ENCODE data around the gene GRAP2. TPM values are rescaled to one million over a fixed set of nuclear protein-coding genes. Genes with fewer than 3 reads are reported as not detected.
A peak's percentile ranks its signal among the peaks of the same experiment; 100 is the strongest.

Gene GRAP2
- total RNA-seq, 1 donor from 2014 or later: not detected

GRCh38 chr22:39999144-39999757 is 98.4 kb downstream of the GRAP2 start:
- Histone ChIP-seq H3K4me3 (ENCODE audit: low read depth, low read length) (no peak overlapping the region), H3K36me3 (ENCODE audit: control insufficient read depth, insufficient read depth, low read length) (peaks cover 17% of the 10 kb centered on the region), H3K27me3 (ENCODE audit: control insufficient read depth, insufficient read depth, low read length) (no peaks in the 10 kb centered on the region)
- DNase-seq (ENCODE audit: low read depth): peak; percentile 70
- FAIRE-seq: peak; percentile 83
- TF ChIP-seq CTCF (IDR thresholded peaks at IDR 0.05; ENCODE audit: insufficient read depth, low read length, severe bottlenecking): peak; percentile 14

- peaks cover 17% of the 10 kb centered on the region for H3K36me3 ChIP-seq (ENCODE audit: control insufficient read depth, insufficient read depth, low read length)
- TF ChIP-seq CTCF (IDR thresholded peaks at IDR 0.05; ENCODE audit: insufficient read depth, low read length, severe bottlenecking): no peak
- no peaks in the 10 kb centered on the region for H3K27me3 ChIP-seq (ENCODE audit: control insufficient read depth, insufficient read depth, low read length)
- DNase-seq (ENCODE audit: low read depth): no peak
- peak; percentile 66 for FAIRE-seq
- no peak overlapping the region for H3K4me3 ChIP-seq (ENCODE audit: low read depth, low read length)
These were observed 99.3 kb downstream of the GRAP2 start for GRCh38 chr22:40000171-40000570.

DNA sequence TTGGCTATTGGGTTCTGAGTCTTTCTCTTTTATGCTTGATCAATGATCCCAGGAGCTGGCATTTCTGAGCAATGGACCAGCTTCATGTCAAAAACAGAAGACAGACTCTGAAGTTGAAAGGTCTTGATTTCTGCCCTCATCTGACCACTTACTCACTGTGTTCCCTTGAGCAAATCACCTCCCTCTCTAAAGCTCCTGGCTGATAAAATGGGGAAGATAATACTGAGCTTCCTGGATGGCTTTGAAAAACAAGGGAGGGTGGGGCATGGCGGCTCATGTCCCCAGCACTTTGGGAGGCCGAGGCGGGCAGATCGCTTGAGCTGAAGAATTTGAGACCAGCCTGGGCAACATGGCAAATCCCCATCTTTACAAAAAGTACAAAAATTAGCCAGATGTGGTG is 100.2 kb downstream of the GRAP2 start:
- Histone ChIP-seq H3K36me3 (ENCODE audit: control insufficient read depth, insufficient read depth, low read length) (peaks cover 17% of the 10 kb centered on the region), H3K4me3 (ENCODE audit: low read depth, low read length) (no peak overlapping the region), H3K27me3 (ENCODE audit: control insufficient read depth, insufficient read depth, low read length) (no peaks in the 10 kb centered on the region)
- TF ChIP-seq CTCF (IDR thresholded peaks at IDR 0.05; ENCODE audit: insufficient read depth, low read length, severe bottlenecking): no peak
- DNase-seq (ENCODE audit: low read depth): no peak
- no peak for FAIRE-seq

DNA sequence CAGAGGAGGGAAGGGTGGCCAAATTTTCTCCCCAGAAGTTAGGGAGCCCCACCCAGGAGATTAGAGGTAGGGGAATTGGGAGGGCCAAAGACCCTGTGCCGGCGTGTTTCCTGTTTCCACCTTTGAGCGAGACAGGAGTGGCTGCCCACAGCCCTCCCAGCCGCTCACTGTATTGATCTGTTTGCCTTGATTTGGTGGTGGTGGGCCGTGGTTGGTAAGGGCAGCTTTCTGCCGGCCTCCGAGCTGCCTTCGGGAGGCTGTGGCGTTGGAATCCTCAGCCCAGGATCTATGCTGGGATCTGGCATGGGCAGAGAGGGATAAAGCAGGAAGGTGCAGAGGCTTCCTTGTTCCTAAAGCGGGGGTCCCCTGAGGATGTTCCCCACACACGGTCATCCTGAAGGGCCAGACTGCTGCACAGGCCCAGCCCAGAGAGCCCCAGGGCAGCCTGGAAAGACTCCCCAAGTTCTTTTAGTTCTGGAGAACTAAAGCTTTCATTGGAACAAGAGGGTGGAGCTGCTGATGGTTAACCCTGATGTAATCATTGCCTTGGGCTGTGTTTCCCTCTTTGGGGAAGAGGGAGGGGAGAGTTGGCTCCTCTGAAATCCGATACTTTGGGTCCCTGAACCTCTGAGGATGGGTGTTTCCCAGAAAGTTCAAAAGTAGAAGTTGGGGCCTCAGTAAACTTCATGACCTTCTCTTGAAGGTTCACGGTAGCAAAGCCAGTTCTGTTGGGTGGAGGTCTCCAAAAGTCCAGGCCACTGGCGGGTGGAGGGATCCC is 101.1 kb downstream of the GRAP2 start:
- no peak overlapping the region for H3K4me3 ChIP-seq (ENCODE audit: low read depth, low read length)
- DNase-seq (ENCODE audit: low read depth) (no peak), FAIRE-seq (no peak)
- H3K36me3 ChIP-seq (ENCODE audit: control insufficient read depth, insufficient read depth, low read length): peaks cover 18% of the 10 kb centered on the region
- TF ChIP-seq CTCF (IDR thresholded peaks at IDR 0.05; ENCODE audit: insufficient read depth, low read length, severe bottlenecking): no peak
- no peaks in the 10 kb centered on the region for H3K27me3 ChIP-seq (ENCODE audit: control insufficient read depth, insufficient read depth, low read length)

- Histone ChIP-seq H3K27me3 (ENCODE audit: control insufficient read depth, insufficient read depth, low read length) (no peaks in the 10 kb centered on the region), H3K36me3 (ENCODE audit: control insufficient read depth, insufficient read depth, low read length) (peaks cover 15% of the 10 kb centered on the region), H3K4me3 (ENCODE audit: low read depth, low read length) (no peak overlapping the region)
- TF ChIP-seq CTCF (IDR thresholded peaks at IDR 0.05; ENCODE audit: insufficient read depth, low read length, severe bottlenecking): no peak
- no peak for DNase-seq (ENCODE audit: low read depth)
- FAIRE-seq: no peak
These were observed 102.2 kb downstream of the GRAP2 start for GRCh38 chr22:40002935-40003715.
